Activated CD4-positive, CD25-positive, alpha-beta regulatory T cell treated with anti-CD3 and anti-CD28 coated beads, Interleukin-2, amount 50 U/mL, for 24 hours (primary cell): ENCODE measurements around the gene LSM12.
"Not testable (repeated sequence)": the region's sequence is repeated elsewhere in the genome, so short reads cannot be mapped to it uniquely, and the experiment has no call there.

Experiments used
- ATAC-seq, 2 donors: fragments of 150-1000 bp; cut with Tn5 transposase; one replicate each; pipeline ENCODE4 v1.10.0; 2021; ENCODE audit warnings: mild to moderate bottlenecking in 1 of 2, moderate library complexity in 1 of 2

The LSM12 gene

DNA sequence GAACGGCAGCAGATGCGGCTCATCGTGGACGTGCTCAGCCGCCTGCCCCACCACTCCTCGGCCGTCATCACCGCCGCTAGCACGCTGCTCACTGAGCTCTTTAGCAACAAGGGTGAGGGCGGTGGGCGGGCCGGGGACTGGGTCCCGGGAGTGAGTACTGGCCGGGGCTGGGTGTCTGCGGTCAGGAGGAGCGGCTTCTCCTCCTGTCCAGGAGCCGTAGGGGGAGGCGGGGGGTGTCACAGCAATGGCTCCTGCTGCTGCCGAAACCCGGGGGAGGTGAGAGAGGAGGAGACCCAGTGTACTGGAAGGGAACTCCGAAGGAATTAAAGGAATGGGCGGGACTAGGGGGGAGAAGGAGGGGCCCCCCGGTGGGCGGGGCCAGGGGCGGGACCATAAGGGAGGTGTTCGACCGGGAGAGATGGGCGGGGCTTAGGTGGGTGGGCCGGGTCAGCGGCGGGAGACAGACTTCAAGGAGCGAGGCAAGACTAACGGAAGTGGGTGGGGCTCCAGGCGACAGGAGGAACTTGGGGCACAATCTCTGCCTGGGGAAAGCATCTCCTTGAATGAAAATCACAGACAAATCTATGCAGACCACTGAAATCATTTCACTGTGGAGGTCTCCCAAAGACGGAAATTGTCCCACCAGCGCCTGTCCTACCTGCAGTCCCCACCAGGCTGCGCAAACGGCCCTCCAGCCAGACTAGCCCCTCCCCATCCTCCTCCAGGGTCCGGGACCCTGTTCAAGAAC lies 59.7 kb downstream of the LSM12 start:
- peak; percentile 85 to 86 for ATAC-seq

DNA sequence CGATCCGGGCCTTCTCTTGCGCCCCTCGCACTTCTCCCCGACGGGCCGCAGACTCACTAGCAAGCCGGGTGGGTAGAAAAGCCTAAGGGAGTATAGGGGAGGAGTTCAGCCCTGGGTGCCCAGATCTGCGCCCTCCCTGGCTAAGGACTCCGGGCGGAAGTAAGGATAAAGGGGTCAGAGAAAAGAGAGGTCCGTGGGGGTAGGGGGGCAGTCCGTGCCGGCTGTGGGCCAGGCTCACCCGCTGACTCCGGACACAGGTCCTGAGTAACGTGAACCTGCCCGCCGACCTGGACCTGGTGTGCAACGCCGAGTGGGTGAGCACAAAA lies 60.2 kb downstream of the LSM12 start:
- ATAC-seq: peak in 1 of 2 donors; percentile 3

DNA sequence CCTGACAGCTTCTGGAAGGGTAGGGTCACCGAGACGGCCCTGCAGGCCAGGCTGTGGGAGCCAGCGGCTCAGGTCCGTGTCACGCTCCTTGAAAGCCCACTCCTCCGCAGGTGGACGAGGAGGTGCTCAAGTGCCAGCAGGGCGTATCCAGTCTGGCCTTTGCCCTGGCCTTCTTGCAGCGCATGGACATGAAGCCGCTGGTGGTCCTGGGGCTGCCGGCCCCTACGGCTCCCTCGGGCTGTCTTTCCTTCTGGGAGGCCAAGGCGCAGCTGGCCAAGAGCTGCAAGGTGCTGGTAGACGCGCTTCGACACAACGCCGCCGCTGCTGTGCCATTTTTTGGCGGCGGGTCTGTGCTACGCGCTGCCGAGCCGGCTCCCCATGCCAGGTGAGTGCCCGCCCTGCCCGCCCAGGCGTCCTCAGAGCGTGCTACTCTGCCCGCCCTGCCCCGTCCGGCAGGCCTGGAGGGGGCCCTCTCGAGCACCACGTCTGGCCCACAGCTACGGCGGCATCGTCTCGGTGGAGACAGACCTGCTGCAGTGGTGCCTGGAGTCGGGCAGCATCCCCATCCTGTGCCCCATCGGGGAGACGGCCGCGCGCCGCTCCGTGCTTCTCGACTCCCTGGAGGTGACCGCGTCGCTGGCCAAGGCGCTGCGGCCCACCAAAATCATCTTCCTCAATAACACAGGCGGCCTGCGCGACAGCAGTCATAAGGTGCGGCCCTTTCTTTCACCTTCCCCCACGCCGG lies 60.8 kb downstream of the LSM12 start:
- ATAC-seq: peak in 1 of 2 donors; percentile 16

DNA sequence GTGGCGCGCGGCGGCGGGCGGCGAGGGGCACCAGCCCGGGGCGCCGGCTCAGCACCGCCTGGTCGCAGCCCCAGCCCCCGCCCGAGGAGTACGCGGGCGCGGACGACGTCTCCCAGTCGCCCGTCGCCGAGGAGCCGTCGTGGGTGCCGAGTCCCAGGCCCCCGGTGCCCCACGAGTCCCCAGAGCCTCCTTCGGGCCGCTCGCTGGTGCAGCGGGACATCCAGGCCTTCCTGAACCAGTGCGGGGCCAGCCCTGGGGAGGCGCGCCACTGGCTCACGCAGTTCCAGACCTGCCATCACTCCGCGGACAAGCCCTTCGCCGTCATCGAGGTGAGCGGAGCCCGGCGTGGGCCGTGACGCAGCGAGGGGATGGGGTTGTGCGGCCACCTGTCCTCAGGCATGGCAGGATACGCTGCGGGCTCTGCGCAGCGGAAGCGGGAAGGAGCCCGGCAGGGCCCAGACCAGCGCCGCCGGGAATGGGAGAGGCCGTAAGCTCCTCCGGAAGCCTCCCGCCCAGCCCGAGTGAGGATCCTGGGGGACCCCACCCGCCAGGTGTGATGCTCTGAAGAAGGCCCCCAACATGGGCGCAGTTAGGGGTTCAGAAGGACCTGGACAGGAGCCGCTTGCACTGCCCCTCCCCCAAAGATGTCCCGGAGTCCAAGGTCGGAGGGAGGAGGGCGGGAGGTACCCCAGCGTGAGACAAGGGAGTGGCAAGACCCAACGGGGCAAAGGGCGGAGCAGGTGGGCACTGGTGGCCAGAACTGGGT lies 61.5 kb downstream of the LSM12 start:
- no peak for ATAC-seq

DNA sequence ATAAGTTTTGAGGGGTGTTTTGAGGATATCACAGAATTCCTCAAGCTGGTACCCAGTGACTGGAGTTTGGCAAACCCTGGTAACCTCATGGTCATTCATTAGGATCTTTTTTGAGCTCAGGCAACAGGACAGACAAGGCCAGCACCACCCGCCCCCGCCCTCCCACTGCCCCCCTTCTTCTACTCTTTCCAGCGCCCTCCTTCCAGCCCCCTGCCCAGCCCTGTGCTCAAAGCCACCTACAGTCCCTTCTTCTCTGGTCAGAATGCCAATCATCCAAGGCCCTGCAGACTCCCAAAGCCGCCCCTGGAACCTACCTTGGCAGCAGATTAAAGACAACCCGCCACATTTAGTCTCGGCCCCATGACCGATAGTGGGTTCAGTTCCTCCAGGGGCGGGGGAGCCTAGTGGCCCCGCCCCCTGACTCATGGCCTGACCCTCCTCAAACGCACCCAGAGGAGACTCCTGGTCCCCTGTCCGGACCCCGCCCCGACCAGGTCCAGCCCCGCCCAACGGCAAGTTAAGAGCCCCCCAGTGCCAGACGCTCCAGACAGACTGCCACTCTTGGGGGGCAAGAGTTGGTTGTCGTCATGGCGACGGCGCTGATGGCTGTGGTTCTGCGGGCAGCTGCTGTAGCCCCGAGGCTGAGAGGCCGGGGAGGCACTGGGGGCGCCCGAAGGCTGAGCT lies 62.3 kb downstream of the LSM12 start, which contains the start of gene NAGS:
TSS of gene NAGS (plus strand) at position 546 of the 684 bp plus-strand sequence. CDS start at position 588, 42 bp downstream.
- ATAC-seq: no peak

DNA sequence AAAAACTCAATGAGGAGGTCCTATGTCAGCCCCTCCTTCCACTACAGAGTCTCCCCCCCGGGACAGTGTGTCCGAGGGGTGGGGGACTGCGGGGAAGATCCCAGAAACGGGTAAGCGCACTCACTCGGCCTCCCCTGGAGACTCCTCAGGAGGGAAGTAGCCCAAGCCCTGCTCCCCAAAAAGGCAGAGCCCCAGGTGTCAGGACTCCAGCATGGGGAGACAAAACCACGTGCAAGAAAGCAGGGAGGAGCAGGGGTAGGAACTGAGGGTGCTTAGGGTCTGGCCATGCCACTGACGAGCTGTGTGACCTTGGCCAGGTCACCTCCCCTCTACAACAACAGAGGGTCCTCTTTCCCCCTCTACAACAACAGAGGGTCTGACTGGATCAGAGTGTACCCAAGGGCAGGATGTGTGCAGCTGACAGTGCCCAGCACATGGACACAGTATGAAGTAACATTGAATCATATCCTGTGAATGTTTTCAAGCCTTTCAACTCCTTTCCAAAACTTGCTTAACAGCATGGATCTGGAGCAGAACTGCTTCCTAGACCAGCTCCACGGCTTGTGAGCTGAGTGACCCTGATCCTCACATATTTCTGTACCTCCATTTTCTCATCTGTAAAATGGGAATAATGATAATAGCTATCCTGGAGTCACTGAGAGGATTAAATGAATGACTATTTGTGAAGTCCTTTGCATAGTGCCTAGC lies 64.2 kb downstream of the LSM12 start:
- no peak for ATAC-seq

DNA sequence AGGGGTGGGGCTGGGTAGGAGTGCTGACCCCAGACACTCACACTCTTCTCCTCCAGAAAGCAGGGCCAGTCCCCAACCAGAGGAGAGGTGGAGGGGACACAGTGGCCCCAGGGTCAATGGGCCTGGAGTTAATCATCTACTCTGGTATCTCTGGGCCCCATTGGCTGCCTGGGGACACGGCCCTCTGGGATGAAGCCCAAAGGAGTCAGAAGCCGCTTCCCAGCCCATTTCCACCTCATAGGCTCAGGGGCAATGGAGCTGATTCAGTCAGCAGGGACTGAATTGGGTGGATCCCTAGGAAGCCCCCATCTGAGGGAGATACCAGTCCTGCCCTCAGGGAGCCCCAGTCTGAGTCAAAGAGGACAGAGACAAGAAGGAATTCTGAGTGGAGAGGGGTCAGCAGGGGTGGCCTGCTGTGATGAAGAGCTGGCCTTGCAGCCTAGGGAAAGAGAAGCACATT lies 65.0 kb downstream of the LSM12 start:
- no peak for ATAC-seq

DNA sequence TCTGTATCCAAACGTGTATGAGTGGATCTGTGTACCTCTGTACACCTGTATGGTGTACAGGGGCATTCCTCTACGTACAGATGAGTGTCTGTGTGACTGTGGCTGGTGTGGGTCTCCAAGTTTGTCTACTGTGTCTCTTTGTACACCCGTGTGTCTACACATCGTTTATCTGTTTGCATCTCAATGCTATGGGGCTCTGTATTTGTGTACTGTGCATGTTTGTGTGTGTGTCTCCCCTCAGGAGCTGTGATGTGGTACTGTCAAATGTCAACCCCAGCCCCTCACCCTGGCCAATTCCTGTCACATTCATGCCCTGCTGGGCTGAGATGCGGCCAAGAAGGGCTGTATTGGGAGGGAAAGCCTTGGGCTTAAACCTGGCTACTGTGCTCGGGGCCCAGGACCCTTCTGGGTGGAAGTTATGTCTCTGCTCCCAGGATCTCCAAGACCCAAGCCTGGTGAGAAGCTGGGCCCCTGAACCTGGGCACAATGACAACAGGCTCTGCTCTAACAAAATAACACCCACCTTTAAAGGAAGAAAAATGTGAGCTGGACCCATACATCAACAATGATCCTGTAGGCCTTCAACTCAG lies 65.5 kb downstream of the LSM12 start:
- ATAC-seq: no peak

DNA sequence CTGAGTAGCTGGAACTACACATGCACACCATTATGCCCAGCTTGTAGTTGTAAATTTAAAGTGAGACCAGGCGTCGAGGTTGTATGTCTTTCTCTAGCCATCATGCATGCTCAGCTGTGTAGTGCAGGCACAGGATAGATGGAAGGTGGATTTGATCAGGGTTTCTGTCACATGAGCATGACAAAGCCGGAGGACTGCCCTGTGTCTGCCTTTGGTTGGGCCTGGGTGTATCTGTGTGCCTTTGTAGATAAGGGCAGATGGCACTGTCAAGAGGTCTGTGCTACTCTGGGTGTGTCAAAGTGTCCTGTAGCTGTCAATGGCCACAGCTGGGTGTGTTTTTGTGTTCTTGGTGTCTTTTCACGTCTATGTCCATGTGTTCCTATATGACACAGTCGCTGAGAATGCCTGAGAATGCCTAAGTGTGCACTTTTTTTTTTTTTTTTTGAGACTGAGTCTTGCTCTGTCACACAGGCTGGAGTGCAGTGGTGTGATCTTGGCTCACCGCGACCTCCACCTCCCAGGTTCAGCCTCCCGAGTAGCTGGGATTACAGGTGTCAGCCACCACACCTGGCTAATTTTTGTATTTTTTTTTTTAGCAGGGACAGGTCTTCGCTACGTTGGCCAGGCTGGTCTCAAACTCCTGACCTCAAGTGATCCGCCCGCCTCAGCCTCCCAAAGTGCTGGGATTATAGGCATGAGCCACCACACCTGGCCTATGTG lies 66.2 kb downstream of the LSM12 start:
- no peak for ATAC-seq

DNA sequence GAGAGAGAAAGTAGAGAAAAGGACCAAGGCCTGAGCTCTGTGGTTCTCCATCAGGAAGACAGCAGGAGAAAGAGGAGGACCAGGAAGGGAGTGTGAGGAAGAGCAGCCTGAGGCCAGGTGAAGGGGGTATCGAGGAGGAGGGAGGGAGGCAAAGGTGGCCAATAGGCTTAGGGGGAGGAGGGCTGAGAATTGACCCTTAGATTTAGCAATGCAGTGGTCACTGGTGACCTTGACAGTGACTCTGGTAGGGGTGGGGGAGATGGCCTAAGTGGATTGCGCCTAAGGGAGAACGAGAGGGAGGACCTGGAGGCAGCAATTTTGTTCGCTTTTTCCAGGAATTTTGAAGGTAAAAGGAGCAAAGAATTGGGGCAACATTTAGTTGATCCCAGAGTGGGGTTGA lies 67.4 kb downstream of the LSM12 start:
- ATAC-seq: no peak

DNA sequence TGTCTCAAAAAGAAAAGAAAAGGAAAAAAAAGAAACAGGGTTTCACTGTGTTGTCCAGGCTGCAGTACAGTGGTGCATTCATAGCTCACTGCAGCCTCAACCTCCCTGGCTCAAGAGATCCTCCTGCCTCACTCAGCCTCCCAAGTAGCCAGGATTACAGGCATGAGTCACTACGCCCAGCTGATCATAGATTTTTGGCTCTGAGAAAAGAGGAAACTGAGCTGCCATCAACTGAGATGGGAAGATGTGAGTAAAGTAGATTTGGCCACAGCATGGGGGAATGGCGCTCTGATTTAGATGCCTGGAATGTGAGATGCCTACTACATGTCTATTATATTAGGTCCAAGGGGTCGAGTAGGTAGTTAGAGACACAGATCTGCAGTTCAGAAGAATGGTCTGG lies 67.9 kb downstream of the LSM12 start:
- ATAC-seq: no peak

DNA sequence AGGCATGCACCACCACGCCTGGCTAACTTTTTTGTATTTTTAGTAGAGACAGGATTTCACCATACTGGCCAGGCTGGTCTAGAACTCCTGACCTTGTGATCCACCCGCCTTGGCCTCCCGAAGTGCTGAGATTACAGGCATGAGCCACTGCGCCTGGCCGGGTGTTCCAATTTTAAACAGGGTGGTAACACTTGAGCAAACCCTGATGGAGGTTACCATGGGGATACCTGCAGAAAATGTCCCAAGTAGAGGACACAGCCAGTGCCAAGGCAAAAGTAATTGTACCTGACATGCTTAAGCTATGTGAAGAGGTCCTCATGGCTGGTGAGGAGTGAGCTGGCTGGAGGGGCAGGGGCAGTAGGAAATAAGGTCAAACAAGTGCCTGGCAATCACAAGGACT lies 69.3 kb downstream of the LSM12 start:
- not testable (repeated sequence) for ATAC-seq

DNA sequence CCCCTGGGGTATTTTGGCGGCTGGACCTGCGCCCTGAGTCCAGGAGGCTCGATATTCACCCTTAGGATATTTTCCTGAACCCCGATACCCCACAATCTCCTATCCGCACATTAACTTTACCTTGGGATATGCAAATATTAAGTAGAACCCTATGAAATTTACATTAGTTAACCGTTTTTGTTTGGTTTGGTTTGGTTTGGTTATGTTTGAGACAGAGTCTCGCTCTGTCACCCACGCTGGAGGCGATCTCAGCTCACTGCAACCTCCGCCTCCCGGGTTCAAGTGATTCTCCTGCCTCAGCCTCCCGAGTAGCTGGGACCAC lies 71.4 kb downstream of the LSM12 start:
- no peak for ATAC-seq

DNA sequence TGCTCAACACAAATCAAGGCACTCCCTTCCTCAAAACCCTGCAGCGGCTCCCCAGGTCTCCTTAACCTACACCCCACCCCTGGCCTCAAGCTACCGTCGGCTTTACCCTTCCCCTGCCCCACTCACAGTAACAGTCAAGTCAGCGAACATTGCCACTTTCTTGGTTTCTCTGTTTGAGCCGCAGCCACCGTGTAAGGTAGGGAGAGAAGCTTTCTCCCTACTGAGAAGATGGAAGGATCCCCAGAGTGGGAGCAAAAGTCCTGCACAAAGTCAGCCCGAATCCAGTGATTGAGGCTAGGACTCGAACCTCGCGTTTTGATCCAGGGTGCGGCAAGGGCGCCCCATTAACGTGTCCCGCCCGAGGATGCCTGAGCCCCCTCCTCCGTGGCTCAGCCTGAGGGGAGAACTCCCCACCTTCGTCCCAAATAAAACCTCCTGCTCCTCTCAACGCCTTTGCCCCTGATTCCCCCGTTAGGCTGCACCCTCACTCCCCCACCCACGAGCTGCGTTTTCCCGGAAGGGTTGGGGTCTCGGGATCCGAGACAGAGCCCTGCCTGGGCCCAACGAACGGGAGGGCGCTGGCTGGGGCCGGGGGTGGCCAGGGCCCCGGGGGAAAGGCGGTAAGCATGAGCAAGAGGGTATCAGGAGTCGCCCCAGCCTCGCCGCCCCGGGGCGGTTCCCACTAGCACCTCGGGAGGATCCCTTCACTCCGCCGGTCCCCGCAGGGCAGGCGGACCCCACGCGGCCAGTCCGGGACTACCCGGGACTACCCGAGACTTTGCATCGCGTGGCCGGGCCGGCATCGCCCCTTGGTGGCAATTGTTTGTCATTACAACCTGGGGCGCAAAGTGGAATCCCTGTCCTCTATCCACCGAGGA lies 72.0 kb downstream of the LSM12 start:
- peak; percentile 78 to 84 for ATAC-seq

DNA sequence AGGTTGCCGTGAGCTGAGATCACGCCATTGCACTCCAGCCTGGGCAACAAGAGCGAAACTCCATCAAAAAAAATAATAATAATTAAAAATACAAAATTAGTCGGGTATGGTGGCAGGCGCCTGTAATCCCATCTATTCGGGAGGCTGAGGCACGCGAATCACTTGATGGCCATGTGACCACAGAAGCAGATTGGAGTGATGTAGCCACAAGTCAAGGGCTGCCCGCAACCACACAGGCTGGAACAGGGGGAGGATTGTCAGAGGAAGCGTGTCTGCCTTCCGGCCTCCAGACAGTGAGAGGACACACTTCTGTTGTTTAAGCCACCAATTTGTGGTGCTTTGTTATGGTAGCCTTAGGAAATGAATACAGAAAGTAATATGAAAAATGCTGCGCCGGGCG lies 73.8 kb downstream of the LSM12 start:
- ATAC-seq: no peak

DNA sequence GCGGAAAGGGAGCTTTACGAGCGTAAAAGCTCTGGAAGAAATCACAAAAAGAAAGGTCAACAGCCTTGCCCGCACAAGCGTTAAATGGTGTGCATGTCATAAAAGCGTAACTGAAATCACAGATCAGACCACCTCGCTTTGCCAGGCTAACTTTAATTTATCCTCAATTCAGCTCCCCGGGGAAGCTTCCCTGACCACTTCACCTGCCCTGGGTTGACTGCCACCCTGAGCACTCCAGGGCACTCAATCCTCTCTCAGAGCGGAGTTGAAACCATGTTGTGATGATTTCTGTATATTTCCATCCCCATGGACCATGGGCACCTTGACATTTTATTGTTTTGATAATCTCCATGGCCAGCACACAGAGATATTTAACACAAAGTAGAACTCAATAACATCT lies 78.2 kb downstream of the LSM12 start:
- ATAC-seq: no peak

DNA sequence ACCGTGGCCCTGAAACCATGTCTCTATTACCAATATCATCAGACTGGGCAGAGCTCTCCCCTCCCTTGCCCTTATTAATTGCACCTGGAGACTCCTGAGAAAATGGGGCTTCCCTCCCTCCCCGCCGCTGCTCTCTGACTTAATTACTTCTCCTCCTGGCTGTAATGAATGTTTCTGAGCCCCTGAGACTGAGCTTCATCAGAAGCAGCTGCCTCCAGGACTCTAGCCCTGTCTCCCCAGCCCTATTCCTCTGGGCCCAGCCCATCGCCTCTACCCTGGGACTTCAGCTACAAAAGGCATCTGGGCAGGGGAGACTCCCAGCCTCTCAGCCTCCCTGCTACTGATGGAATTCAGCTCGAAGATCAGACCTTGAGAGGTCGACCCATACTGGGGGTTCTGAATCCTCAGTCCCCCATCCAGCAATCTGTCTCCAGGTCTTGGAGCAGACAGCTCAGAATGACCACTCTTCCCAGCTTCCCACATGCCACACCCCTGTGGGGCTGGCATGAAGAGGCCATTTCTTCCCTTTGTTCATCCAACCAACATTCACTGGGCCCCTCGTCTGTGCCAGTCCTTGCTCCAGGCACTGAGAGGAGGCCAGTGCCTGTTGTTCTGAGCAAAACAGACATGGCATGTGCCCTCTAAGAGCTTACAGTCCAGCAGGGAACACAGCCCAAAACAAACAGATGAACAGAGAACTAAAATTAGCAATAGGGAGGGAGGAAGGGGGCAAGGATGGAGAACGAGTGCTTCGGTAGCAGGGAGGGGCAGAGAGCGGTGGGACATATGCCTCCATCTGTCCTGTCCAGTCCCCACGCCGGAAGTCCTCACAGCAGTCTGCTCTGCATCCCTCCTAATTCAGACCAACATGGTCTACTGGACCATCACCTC lies 79.1 kb downstream of the LSM12 start:
- ATAC-seq: no peak

DNA sequence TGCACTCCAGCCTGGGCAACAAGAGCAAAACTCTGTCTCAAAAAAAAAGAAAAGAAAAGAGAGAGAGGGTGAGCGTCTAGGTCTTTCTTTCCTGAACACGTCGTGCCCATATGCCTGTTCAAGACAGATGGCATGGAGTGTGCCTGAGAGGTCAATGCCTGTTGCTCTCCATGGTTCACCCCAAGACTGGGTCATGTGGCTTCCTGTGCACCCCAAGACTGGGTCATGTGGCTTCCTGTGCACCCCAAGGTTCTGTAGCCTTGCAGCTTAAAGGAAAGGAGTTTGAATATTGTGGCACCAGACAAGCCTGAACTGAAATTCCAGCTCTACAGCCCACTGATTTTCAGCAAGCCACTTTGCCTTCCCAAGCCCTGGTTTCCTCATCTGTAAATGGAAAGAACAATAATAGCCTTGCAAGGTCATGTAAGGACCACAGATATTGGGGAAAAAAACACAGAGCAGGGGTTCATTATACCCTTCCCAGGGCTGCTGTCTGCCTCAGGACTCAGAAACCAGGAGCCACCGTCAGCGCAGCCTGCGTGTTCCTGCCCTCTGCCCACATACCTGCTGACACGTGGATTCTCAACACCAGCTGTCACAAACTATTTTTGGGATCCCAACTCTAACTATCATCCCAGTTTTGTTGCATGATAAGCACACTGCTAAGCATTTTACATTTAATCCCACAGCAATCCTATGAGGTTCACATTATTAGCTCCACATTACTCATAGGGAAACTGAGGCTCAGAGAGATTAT lies 80.1 kb downstream of the LSM12 start:
- no peak for ATAC-seq
